ENCODE measurements around the gene MCAM.
A peak's percentile ranks its signal among the peaks of the same experiment; 100 is the strongest.

MCAM gene

DNA sequence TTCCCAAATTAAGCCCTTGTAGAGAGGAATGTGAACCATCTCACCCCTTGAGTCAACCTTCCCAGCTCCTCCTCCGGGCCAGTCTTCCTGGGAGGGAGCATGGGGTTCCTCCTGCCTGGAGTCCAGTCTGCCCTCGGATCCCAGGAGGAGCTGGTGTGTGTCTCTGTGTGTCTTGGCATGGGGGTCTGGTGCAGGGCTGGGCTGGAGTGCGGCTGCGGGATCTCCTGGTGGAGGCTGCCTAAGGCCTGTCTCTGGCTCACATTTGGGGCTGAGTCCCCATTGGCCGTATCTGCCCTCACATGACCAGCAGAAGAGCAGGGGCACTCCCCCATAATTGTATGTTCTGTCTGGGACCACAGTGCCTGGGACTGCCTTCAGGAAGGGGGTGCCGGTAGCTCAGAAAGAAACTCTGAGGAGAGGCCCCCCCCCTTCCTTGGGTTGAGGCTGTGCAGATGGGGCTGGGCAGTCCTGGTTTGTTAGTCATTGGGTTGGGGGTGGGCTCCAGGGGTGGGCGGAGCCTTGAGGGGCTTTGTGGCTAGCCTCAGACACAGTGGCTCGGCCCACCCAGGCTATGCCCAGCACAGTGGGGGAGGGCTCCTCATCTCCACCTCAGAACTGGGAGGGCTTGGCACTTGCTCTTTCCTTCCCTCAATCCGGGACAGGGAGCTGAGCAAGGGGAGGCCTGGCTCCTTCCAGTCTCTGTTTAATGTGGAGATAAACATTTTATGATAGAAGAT lies 20.8 kb upstream of the MCAM start:
- TF ChIP-seq CTCF (IDR thresholded peaks at IDR 0.05; ENCODE audit: insufficient read depth, low read length, missing control alignments), result no peak
- ChIA-PET POLR2A (interaction anchor here (0.6 to 1.9 kb wide), 15 partner anchors 14 to 280 kb away, joined by 3 to 12 read pairs (median 5); partner anchors contain the start of genes DPAGT1, HYOU1, MCAM and THY1), CTCF (interaction anchor here (0.6 to 14.1 kb wide), 66 partner anchors 13 to 932 kb away, joined by 3 to 358 read pairs (median 5); partner anchors contain the start of genes C2CD2L, CBL, DPAGT1 and HINFP)
- no peak for DNase-seq (ENCODE audit: low read depth, low spot score)
- peak overlapping the region; percentile 40 for H3K4me3 ChIP-seq (ENCODE audit: low read depth, low read length)

- CTCF ChIA-PET, result interaction anchor here (0.6 to 14.1 kb wide), 36 partner anchors 12 to 933 kb away, joined by 3 to 358 read pairs (median 6); partner anchors contain the start of genes C2CD2L, CBL, DPAGT1 and HINFP
- DNase-seq (ENCODE audit: low read depth, low spot score), result no peak
- POLR2A ChIA-PET, result interaction anchor here (0.6 to 1.9 kb wide), 9 partner anchors 13 to 242 kb away, joined by 3 to 12 read pairs (median 5); partner anchors contain the start of genes DPAGT1, MCAM and THY1
- H3K4me3 ChIP-seq (ENCODE audit: low read depth, low read length), result peak overlapping the region; percentile 40
- TF ChIP-seq CTCF (IDR thresholded peaks at IDR 0.05; ENCODE audit: insufficient read depth, low read length, missing control alignments), result no peak
Measured at GRCh38 chr11:119336744-119337469, 20.0 kb upstream of the MCAM start.

GRCh38 chr11:119335655-119336543 lies 19.0 kb upstream of the MCAM start:
- ChIA-PET CTCF (interaction anchor here (0.6 to 14.1 kb wide), 4 partner anchors 11 to 38 kb away, joined by 3 to 358 read pairs (median 232); partner anchors contain the start of gene USP2), POLR2A (no interaction called here)
- peak overlapping the region; percentile 97 for H3K4me3 ChIP-seq (ENCODE audit: low read depth, low read length)
- no peak for TF ChIP-seq CTCF (IDR thresholded peaks at IDR 0.05; ENCODE audit: insufficient read depth, low read length, missing control alignments)
- DNase-seq (ENCODE audit: low read depth, low spot score), result no peak

- no peak for TF ChIP-seq CTCF (IDR thresholded peaks at IDR 0.05; ENCODE audit: insufficient read depth, low read length, missing control alignments)
- ChIA-PET POLR2A (no interaction called here), CTCF (interaction anchor here (0.6 to 12.3 kb wide), 2 partner anchors 10 to 21 kb away, joined by 3 to 342 read pairs; no protein-coding TSS in a partner anchor)
- DNase-seq (ENCODE audit: low read depth, low spot score), result no peak
- H3K4me3 ChIP-seq (ENCODE audit: low read depth, low read length), result peak overlapping the region; percentile 97
Measured at GRCh38 chr11:119335091-119335654, 18.2 kb upstream of the MCAM start.

DNA sequence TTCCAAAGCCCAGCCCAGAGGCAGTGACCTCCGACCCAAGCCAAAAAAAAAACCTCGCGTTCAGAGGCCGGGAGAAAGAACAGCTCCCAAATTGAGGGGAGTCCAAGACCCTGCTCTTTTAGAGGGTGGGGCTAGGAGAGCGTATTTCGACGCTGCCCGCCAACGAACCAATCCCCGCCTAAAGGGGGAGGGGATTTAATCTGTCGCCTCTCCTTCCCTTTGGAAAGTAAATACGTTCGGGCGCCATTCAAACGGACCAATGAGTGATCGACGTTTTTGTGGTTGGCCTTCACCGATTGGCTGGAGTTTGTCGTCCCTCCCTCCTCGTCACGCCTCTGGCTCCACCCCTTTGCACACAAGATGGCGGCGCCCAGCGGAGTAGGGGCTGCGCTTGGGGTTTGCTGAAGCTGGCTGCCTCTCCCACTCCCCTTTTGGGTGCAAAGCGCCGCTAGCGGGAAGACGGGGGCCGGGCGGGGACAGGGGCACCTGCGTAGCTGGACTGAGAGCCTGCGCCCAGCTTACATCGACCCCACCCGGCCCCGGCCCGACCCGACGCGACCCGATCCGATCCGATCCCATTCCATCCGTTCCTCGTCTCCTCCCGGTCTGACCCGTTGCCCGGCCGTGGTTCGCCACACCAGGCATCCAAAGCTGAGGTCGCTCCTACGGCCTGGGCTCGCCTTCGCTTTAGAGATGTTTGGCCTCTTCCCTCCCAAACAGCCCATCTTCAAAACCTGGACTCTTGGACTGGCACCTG lies 17.4 kb upstream of the MCAM start, which contains the start of gene RNF26:
Gene RNF26 (plus strand): TSS at position 354 of the 757 bp plus-strand sequence. CDS start 596 bp downstream, outside the sequence.
- ChIA-PET POLR2A (interaction anchor here (0.9 kb wide), 1 partner anchor 13 kb away, joined by 3 read pairs; no protein-coding TSS in a partner anchor), CTCF (interaction anchor here (0.8 to 12.3 kb wide), 4 partner anchors 9 to 140 kb away, joined by 3 to 342 read pairs (median 6); no protein-coding TSS in a partner anchor)
- H3K4me3 ChIP-seq (ENCODE audit: low read depth, low read length), result peak within 1 kb of the TSS; percentile 97
- no peak for TF ChIP-seq CTCF (IDR thresholded peaks at IDR 0.05; ENCODE audit: insufficient read depth, low read length, missing control alignments)
- peak; percentile 88 for DNase-seq (ENCODE audit: low read depth, low spot score)

Measured in AG04449 (cell line).